Activated naive CD8-positive, alpha-beta T cell treated with anti-CD3 and anti-CD28 coated beads, Interleukin-2, amount 50 U/mL, for 24 hours (primary cell): ENCODE data around the gene CYGB.

Source experiments
- ATAC-seq: fragments of 150-1000 bp; cut with Tn5 transposase; one replicate; pipeline ENCODE4 v1.10.0; 2021
- DNase-seq: peaks from one replicate; pipeline ENCODE4 v3.0.0; 2021
- H3K27ac Mint-ChIP-seq: one replicate; pipeline ENCODE4 v1.8.0; 2021; ENCODE audit warnings: mild to moderate bottlenecking, mixed read lengths
- H3K27me3 Mint-ChIP-seq: one replicate; pipeline ENCODE4 v1.8.0; 2021; ENCODE audit warnings: mixed read lengths
- H3K36me3 Mint-ChIP-seq: one replicate; pipeline ENCODE4 v1.8.0; 2021; ENCODE audit warnings: low read depth, mixed read lengths
- H3K4me1 Mint-ChIP-seq: one replicate; pipeline ENCODE4 v1.8.0; 2021; ENCODE audit warnings: mixed read lengths
- H3K4me3 Mint-ChIP-seq: one replicate; pipeline ENCODE4 v1.8.0; 2021; ENCODE audit warnings: mild to moderate bottlenecking, moderate library complexity, mixed read lengths
- H3K9me3 Mint-ChIP-seq: one replicate; pipeline ENCODE4 v1.8.0; 2021; ENCODE audit warnings: mixed read lengths

Gene CYGB

GRCh38 chr17:76487451-76488192 is 49.9 kb downstream of the CYGB start:
- ATAC-seq (no peak), DNase-seq (no peak)
- peaks cover 25% of the 10 kb centered on the region for H3K4me1 Mint-ChIP-seq
- H3K36me3 Mint-ChIP-seq: peaks cover 12% of the 10 kb centered on the region
- no peak overlapping the region for H3K4me3 Mint-ChIP-seq
- H3K27ac Mint-ChIP-seq: no peak overlapping the region
- H3K27me3 Mint-ChIP-seq: no peaks in the 10 kb centered on the region
- no peaks in the 10 kb centered on the region for H3K9me3 Mint-ChIP-seq

GRCh38 chr17:76485569-76485968 is 51.9 kb downstream of the CYGB start:
- H3K27ac Mint-ChIP-seq: no peak overlapping the region
- H3K9me3 Mint-ChIP-seq: no peaks in the 10 kb centered on the region
- no peak overlapping the region for H3K4me3 Mint-ChIP-seq
- DNase-seq (no peak), ATAC-seq (no peak)
- peaks cover 20% of the 10 kb centered on the region for H3K4me1 Mint-ChIP-seq
- H3K36me3 Mint-ChIP-seq: peaks cover 17% of the 10 kb centered on the region
- H3K27me3 Mint-ChIP-seq: no peaks in the 10 kb centered on the region

- Mint-ChIP-seq H3K4me3 (no peak overlapping the region), H3K27me3 (no peaks in the 10 kb centered on the region), H3K27ac (peak overlapping the region; percentile 15), H3K9me3 (no peaks in the 10 kb centered on the region), H3K36me3 (peaks cover 18% of the 10 kb centered on the region), H3K4me1 (peaks cover 21% of the 10 kb centered on the region)
- ATAC-seq (no peak), DNase-seq (no peak)
Observed at GRCh38 chr17:76484228-76484725, 53.2 kb downstream of the CYGB start.

GRCh38 chr17:76481071-76481655 is 56.3 kb downstream of the CYGB start:
- H3K27me3 Mint-ChIP-seq: no peaks in the 10 kb centered on the region
- DNase-seq (no peak), ATAC-seq (no peak)
- no peak overlapping the region for H3K27ac Mint-ChIP-seq
- H3K4me3 Mint-ChIP-seq: no peak overlapping the region
- H3K4me1 Mint-ChIP-seq: peaks cover 20% of the 10 kb centered on the region
- H3K36me3 Mint-ChIP-seq: peaks cover 16% of the 10 kb centered on the region
- H3K9me3 Mint-ChIP-seq: no peaks in the 10 kb centered on the region

- ATAC-seq: peak; percentile 48
- no peak for DNase-seq
- peak overlapping the region; percentile 53 for H3K27ac Mint-ChIP-seq
- peaks cover 20% of the 10 kb centered on the region for H3K4me1 Mint-ChIP-seq
- no peaks in the 10 kb centered on the region for H3K27me3 Mint-ChIP-seq
- H3K4me3 Mint-ChIP-seq: no peak overlapping the region
- H3K36me3 Mint-ChIP-seq: peaks cover 16% of the 10 kb centered on the region
- H3K9me3 Mint-ChIP-seq: no peaks in the 10 kb centered on the region
Observed at GRCh38 chr17:76480632-76481031, 56.9 kb downstream of the CYGB start.

- DNase-seq: no peak
- peaks cover 18% of the 10 kb centered on the region for H3K4me1 Mint-ChIP-seq
- peaks cover 16% of the 10 kb centered on the region for H3K36me3 Mint-ChIP-seq
- H3K27me3 Mint-ChIP-seq: no peaks in the 10 kb centered on the region
- H3K4me3 Mint-ChIP-seq: no peak overlapping the region
- no peak for ATAC-seq
- H3K9me3 Mint-ChIP-seq: no peaks in the 10 kb centered on the region
- no peak overlapping the region for H3K27ac Mint-ChIP-seq
Observed at GRCh38 chr17:76479515-76480060, 57.9 kb downstream of the CYGB start.

GRCh38 chr17:76478730-76479514 is 58.6 kb downstream of the CYGB start:
- no peak overlapping the region for H3K27ac Mint-ChIP-seq
- peaks cover 11% of the 10 kb centered on the region for H3K36me3 Mint-ChIP-seq
- ATAC-seq (no peak), DNase-seq (no peak)
- H3K27me3 Mint-ChIP-seq: no peaks in the 10 kb centered on the region
- no peak overlapping the region for H3K4me3 Mint-ChIP-seq
- peaks cover 13% of the 10 kb centered on the region for H3K4me1 Mint-ChIP-seq
- H3K9me3 Mint-ChIP-seq: no peaks in the 10 kb centered on the region

- Mint-ChIP-seq H3K27ac (no peak overlapping the region), H3K4me3 (no peak overlapping the region), H3K36me3 (peaks cover 14% of the 10 kb centered on the region), H3K27me3 (no peaks in the 10 kb centered on the region), H3K9me3 (no peaks in the 10 kb centered on the region), H3K4me1 (peaks cover 13% of the 10 kb centered on the region)
- DNase-seq (no peak), ATAC-seq (no peak)
Observed at GRCh38 chr17:76478097-76478496, 59.4 kb downstream of the CYGB start.

GRCh38 chr17:76477576-76477975 is 59.9 kb downstream of the CYGB start:
- peaks cover 13% of the 10 kb centered on the region for H3K4me1 Mint-ChIP-seq
- peaks cover 14% of the 10 kb centered on the region for H3K36me3 Mint-ChIP-seq
- no peaks in the 10 kb centered on the region for H3K27me3 Mint-ChIP-seq
- no peak overlapping the region for H3K27ac Mint-ChIP-seq
- DNase-seq (no peak), ATAC-seq (no peak)
- H3K9me3 Mint-ChIP-seq: no peaks in the 10 kb centered on the region
- H3K4me3 Mint-ChIP-seq: no peak overlapping the region
